Colonic mucosa (tissue), 4 donors: ENCODE results near the gene ATXN1. TPM values are rescaled to one million over a fixed set of nuclear protein-coding genes. Genes with fewer than 3 reads are reported as not detected.

ENCODE experiments used
- DNase-seq: peaks from one replicate; pipeline ENCODE4 v3.0.0-alpha.2; 2020
- H3K27ac ChIP-seq: fragments of 200-600 bp; one replicate; pipeline ENCODE4 v1.8.0; 2021
- H3K27me3 ChIP-seq: fragments of 200-600 bp; one replicate; pipeline ENCODE4 v1.8.0; 2021
- H3K36me3 ChIP-seq: fragments of 200-600 bp; one replicate; pipeline ENCODE4 v1.8.0; 2021
- H3K4me1 ChIP-seq: fragments of 200-600 bp; one replicate; pipeline ENCODE4 v1.8.0; 2021; ENCODE audit warnings: mild to moderate bottlenecking
- H3K4me3 ChIP-seq: fragments of 200-600 bp; one replicate; pipeline ENCODE4 v1.8.0; 2021
- H3K9ac ChIP-seq, 2 donors: one replicate each; pipeline ENCODE4 v1.7.0; 2013; ENCODE audit warnings: control low read depth in 2 of 2, low read depth in 2 of 2, low read length in 2 of 2
- H3K9me3 ChIP-seq: fragments of 200-600 bp; one replicate; pipeline ENCODE4 v1.8.0; 2021
- intact Hi-C: fragments of 100-400 bp; cut with DNase I; formaldehyde crosslinking; loops from one replicate; pipeline ENCODE4 v1.14.1; 2022
- total RNA-seq, 2 donors: library from RNA; stranded (reverse); fragmentation: NEBNext Ultra II Directional in 1 of 2; extraction: Animal tissue kit (Norgen Biotek cat#: 25700) in 1 of 2; gene quantifications; one replicate each; pipeline ENCODE4 v1.2.1, GENCODE V29; 2021
- TF ChIP-seq, protein P1 (sequence below): fragments of 200-600 bp; IDR thresholded peaks from one replicate; pipeline ENCODE4 v1.8.0; 2022; ENCODE audit warnings: antibody characterized with exemption, mild to moderate bottlenecking
- donor health status: healthy.
- donor health status: DM: no; HTN: no; CAD: no.
- donor health status: DM: no; HTN: no; CAD: no.

ATXN1 gene
- total RNA-seq, 2 donors from 2014 or later, result 24.5 to 41.9 TPM

DNA sequence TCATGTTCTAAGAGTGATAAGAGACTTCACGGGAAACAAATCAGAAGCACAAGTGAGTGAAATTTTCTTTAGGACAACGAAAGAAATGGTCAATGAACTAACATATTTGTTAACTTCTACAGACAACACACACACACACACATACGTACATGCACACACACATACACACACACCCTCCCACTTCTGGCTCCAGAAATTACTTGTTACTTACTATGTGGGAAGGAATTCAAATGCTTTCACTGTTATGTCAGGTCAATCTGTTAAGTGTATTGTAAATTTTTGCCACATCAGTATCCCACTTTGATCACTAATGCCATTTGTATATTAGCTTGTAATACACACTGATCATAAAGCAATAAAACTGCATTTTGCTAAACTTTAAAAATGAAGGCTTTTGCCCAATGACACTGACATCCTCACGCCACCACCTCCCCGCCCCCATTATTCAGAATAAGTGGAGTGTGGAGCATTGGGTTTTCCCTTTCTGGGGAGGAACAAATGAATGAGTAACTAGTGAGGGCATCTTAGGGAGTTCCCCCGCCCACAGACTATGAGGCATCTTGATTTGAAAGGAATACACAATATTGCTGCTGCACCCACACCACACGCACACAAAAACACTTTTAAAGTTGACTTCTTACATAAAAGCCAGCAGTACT is 76.2 kb downstream of the ATXN1 start:
- H3K9ac ChIP-seq, result no peak overlapping the region
- no peaks in the 10 kb centered on the region for H3K27me3 ChIP-seq
- TF ChIP-seq, protein P1, sequence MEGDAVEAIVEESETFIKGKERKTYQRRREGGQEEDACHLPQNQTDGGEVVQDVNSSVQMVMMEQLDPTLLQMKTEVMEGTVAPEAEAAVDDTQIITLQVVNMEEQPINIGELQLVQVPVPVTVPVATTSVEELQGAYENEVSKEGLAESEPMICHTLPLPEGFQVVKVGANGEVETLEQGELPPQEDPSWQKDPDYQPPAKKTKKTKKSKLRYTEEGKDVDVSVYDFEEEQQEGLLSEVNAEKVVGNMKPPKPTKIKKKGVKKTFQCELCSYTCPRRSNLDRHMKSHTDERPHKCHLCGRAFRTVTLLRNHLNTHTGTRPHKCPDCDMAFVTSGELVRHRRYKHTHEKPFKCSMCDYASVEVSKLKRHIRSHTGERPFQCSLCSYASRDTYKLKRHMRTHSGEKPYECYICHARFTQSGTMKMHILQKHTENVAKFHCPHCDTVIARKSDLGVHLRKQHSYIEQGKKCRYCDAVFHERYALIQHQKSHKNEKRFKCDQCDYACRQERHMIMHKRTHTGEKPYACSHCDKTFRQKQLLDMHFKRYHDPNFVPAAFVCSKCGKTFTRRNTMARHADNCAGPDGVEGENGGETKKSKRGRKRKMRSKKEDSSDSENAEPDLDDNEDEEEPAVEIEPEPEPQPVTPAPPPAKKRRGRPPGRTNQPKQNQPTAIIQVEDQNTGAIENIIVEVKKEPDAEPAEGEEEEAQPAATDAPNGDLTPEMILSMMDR, result no peak
- intact Hi-C loops, result no loop called here
- no peaks in the 10 kb centered on the region for H3K36me3 ChIP-seq
- H3K9me3 ChIP-seq, result no peaks in the 10 kb centered on the region
- no peaks in the 10 kb centered on the region for H3K4me1 ChIP-seq
- no peak overlapping the region for H3K4me3 ChIP-seq
- no peak overlapping the region for H3K27ac ChIP-seq
- no peak for DNase-seq

DNA sequence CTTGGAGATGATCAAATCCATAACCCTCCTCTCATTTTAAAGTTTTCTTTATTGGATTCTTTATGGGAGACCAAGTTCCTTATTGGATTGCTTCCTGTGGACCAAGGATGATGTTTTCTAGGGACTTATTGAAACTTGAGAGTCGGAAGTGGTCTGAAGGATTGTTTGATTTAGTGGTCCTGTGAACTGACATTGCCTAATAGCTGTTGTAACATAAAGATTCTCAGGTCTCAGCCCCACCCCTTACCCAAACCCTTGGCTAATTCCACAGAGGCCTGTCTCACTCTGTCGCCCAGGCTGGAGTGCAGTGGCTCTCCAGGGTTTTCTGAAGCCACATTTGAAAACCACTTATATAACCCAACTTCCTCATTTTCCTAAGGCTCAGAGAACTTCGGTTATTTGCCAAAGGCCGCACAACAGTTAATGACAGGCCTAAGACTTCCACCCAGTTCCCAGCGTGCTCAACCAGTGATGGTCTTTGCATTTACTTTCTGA is 77.0 kb downstream of the ATXN1 start:
- Histone ChIP-seq H3K4me3 (no peak overlapping the region), H3K9ac (no peak overlapping the region), H3K4me1 (no peaks in the 10 kb centered on the region), H3K9me3 (no peaks in the 10 kb centered on the region), H3K27me3 (no peaks in the 10 kb centered on the region), H3K27ac (peak overlapping the region; percentile 38), H3K36me3 (no peaks in the 10 kb centered on the region)
- intact Hi-C loops, result no loop called here
- TF ChIP-seq, protein P1, result no peak
- DNase-seq, result no peak

DNA sequence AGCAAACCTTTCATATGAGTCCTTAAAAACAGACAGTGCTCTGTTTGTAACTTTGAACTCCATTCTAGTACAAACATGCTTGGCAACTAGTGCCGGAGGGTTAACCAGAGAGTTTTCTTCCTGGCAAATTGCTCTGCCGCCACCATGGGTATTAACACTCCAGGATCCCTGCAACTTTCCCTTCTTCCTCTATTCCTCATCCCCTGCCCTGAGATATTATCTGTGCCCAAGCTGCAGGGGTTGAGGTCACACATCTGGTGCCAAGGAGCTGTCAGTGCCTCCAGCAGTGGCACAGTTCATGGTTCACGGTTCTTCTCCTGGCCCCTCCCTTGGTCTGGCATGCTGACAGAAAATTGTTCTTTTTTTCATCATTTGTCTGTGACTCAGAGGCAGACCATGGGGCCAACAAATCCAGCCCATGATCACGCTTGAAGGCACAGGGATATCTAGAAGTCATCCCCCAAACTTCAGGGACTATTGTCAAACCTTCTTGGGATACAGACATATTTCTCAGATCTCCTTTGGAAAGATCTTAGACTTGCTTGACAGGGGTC is 77.5 kb downstream of the ATXN1 start:
- no peak overlapping the region for H3K9ac ChIP-seq
- DNase-seq, result peak; percentile 37
- H3K9me3 ChIP-seq, result no peaks in the 10 kb centered on the region
- H3K27me3 ChIP-seq, result no peaks in the 10 kb centered on the region
- H3K27ac ChIP-seq, result peak overlapping the region; percentile 38
- H3K4me1 ChIP-seq, result no peaks in the 10 kb centered on the region
- intact Hi-C loops, result no loop called here
- no peak overlapping the region for H3K4me3 ChIP-seq
- H3K36me3 ChIP-seq, result no peaks in the 10 kb centered on the region
- TF ChIP-seq, protein P1, result no peak

DNA sequence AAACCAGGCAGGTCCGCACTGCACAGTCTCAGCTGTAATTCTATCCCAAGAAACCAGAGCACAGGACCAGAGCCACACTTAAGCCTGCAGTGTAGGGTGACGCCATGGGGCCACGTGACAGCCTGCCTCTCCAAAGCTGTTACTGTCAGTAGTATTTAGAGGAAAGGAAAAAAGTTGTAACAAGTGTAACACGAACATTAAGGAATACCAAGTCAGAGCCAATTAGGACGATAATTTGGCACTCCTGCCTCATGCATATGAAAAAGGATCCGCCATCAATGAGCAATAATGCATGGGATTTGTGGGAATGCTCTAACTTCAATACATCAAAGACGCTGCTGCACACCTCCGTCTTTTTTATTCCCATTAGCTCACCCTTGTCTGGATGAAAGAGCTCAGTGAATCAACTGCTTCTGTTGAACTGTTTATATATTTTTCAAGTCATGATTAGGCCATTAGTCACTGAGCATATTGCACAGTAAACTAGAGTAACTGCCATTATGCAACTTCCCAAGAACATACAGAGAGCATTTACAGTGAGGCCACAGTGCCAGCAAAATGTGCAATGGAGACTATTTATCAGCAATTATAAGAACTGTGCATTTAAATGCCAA is 79.9 kb downstream of the ATXN1 start:
- H3K9me3 ChIP-seq, result no peaks in the 10 kb centered on the region
- no peak overlapping the region for H3K9ac ChIP-seq
- no peak for DNase-seq
- intact Hi-C loops, result no loop called here
- TF ChIP-seq, protein P1, result no peak
- H3K36me3 ChIP-seq, result no peaks in the 10 kb centered on the region
- no peak overlapping the region for H3K4me3 ChIP-seq
- no peaks in the 10 kb centered on the region for H3K27me3 ChIP-seq
- H3K4me1 ChIP-seq, result no peaks in the 10 kb centered on the region
- H3K27ac ChIP-seq, result no peak overlapping the region

DNA sequence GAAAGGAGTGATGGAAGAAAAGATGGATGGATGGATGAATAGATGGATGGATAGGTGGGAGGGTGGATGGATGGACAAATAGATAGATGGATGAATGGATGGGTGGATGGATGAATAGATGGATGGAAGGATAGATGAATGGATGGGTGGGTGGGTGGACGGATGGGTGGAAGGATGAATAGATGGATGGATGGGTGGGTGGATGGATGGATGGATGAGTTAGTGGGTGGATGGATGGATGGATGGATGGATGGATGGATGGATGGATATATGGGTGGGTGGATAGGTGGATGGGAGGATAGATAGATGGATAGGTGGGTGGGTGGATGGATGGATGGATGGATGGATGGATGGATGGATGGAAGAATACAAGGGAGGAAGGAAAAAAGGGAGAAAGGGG is 82.2 kb downstream of the ATXN1 start:
- H3K9me3 ChIP-seq, result no peaks in the 10 kb centered on the region
- TF ChIP-seq, protein P1, result no peak
- H3K9ac ChIP-seq, result no peak overlapping the region
- H3K27ac ChIP-seq, result no peak overlapping the region
- no peaks in the 10 kb centered on the region for H3K27me3 ChIP-seq
- intact Hi-C loops, result no loop called here
- H3K4me1 ChIP-seq, result no peaks in the 10 kb centered on the region
- no peaks in the 10 kb centered on the region for H3K36me3 ChIP-seq
- DNase-seq, result no peak
- H3K4me3 ChIP-seq, result no peak overlapping the region
